ENCODE results near the gene NPBWR2. TPM values are rescaled to one million over a fixed set of nuclear protein-coding genes. Genes with fewer than 3 reads are reported as not detected.
"Not testable (repeated sequence)": the region's sequence is repeated elsewhere in the genome, so short reads cannot be mapped to it uniquely, and the experiment has no call there.

The NPBWR2 gene
- total RNA-seq, 4 donors from 2014 or later, result not detected

DNA sequence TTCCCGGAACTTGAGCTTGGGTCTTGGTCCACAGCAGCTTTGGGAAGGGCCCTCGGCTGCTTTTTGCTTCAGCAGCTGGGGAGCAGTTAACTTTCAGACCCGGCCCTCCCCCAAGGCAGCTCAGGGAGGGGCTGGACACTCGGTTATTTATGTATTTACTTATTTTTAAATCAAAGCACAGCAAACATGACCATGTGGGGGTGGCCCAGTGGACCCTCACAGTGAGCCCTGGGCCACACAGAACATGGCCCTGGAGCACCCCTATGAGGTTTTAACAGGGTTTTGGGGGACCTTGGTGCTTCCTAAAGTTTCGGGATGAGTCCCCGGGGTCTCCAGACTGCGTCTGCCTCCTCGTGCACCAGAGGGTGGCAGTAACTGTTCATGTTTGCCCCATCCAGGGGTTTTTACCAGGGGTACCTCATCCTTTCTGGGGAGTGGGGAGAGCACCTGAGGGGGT lies 26.6 kb upstream of the NPBWR2 start:
- intact Hi-C loops (cut with DNase I), result no loop called here

GRCh38 chr20:64131406-64131805 lies 24.0 kb upstream of the NPBWR2 start:
- TF ChIP-seq, protein P1, sequence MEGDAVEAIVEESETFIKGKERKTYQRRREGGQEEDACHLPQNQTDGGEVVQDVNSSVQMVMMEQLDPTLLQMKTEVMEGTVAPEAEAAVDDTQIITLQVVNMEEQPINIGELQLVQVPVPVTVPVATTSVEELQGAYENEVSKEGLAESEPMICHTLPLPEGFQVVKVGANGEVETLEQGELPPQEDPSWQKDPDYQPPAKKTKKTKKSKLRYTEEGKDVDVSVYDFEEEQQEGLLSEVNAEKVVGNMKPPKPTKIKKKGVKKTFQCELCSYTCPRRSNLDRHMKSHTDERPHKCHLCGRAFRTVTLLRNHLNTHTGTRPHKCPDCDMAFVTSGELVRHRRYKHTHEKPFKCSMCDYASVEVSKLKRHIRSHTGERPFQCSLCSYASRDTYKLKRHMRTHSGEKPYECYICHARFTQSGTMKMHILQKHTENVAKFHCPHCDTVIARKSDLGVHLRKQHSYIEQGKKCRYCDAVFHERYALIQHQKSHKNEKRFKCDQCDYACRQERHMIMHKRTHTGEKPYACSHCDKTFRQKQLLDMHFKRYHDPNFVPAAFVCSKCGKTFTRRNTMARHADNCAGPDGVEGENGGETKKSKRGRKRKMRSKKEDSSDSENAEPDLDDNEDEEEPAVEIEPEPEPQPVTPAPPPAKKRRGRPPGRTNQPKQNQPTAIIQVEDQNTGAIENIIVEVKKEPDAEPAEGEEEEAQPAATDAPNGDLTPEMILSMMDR (IDR thresholded peaks at IDR 0.05), result peak in 1 of 6 experiments; percentile 43
- TF ChIP-seq POLR2A (IDR thresholded peaks at IDR 0.05), result no peak
- no peaks in the 10 kb centered on the region for H3K9me3 ChIP-seq
- WGBS, 2 donors, result 72 to 81% methylated on average over 4 of the region's 4 CpGs

More for the DNA sequence above, 26.6 kb upstream of the NPBWR2 start:
- Histone ChIP-seq H3K4me3 (no peak overlapping the region), H3K27ac (no peak overlapping the region), H3K4me1 (no peaks in the 10 kb centered on the region), H3K36me3 (no peaks in the 10 kb centered on the region), H3K9me3 (no peaks in the 10 kb centered on the region), H3K27me3 (peaks cover 0 to 53% (median 0%) of the 10 kb centered on the region in 4 donors)
- TF ChIP-seq, protein P1 (IDR thresholded peaks at IDR 0.05), result no peak
- no peak for TF ChIP-seq POLR2A (IDR thresholded peaks at IDR 0.05)
- WGBS, 2 donors, result 29 to 38% methylated on average over 5 to 7 of the region's 8 CpGs
- no peak for DNase-seq

DNA sequence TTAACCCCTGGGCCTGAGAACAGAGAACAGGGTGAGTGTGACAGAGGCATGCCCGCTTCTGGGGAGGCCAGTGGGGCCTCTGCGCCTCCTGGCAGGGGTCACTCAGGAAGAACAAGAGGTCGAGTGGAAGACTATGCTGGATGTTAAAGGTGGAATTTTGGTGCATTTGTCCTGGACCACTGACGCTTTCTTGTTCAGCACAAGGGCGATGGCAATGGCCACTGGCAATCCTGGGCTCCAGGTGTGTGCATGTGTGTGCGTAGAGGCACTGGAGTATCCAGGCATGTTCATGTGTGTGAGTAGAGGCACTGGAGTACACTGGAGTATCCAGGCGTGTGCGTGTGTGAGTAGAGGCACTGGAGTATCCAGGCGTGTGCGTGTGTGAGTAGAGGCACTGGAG lies 23.5 kb upstream of the NPBWR2 start:
- Histone ChIP-seq H3K9me3 (no peaks in the 10 kb centered on the region), H3K27ac (no peak overlapping the region), H3K4me3 (no peak overlapping the region), H3K36me3 (no peaks in the 10 kb centered on the region), H3K4me1 (no peaks in the 10 kb centered on the region), H3K27me3 (peaks cover 0 to 51% (median 0%) of the 10 kb centered on the region in 4 donors)
- 71 to 77% methylated on average over 9 to 10 of the region's 10 CpGs for WGBS, 2 donors
- DNase-seq, result no peak
- intact Hi-C loops (cut with DNase I), result no loop called here
- TF ChIP-seq, protein P1 (IDR thresholded peaks at IDR 0.05), result no peak
- TF ChIP-seq POLR2A (IDR thresholded peaks at IDR 0.05), result no peak

More at GRCh38 chr20:64131406-64131805, 24.0 kb upstream of the NPBWR2 start:
- H3K27me3 ChIP-seq, result peaks cover 0 to 56% (median 0%) of the 10 kb centered on the region in 4 donors
- intact Hi-C loops (cut with DNase I), result no loop called here
- H3K36me3 ChIP-seq, result no peaks in the 10 kb centered on the region
- no peaks in the 10 kb centered on the region for H3K4me1 ChIP-seq
- no peak for DNase-seq
- H3K4me3 ChIP-seq, result no peak overlapping the region
- H3K27ac ChIP-seq, result no peak overlapping the region

DNA sequence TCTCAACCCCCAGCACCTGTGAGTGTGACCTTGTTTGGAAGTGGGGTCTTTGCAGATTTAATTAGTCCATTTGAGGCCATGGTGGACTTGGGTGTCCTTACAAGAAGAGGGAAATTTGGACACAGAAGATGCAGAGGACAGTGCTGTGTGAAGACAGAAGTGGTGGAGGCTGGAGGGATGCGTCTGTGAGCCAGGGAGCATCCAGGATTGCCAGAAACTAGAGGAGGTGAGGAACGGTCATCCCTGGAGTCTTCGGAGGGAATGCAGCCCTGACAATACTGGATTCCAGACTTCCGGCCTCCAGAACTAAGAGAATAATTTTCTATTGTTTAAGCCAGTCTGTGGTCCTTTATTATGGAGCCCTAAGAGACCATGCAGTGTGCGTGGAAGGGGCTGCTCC lies 22.9 kb upstream of the NPBWR2 start:
- no peak for DNase-seq
- TF ChIP-seq POLR2A (IDR thresholded peaks at IDR 0.05), result no peak
- TF ChIP-seq, protein P1 (IDR thresholded peaks at IDR 0.05), result no peak

GRCh38 chr20:64129146-64129782 lies 21.9 kb upstream of the NPBWR2 start:
- DNase-seq, result no peak
- Histone ChIP-seq H3K9me3 (no peaks in the 10 kb centered on the region), H3K36me3 (no peaks in the 10 kb centered on the region), H3K4me3 (no peak overlapping the region), H3K27ac (no peak overlapping the region), H3K27me3 (peaks cover 0 to 50% (median 0%) of the 10 kb centered on the region in 4 donors), H3K4me1 (no peaks in the 10 kb centered on the region)
- intact Hi-C loops (cut with DNase I), result no loop called here
- TF ChIP-seq POLR2A (IDR thresholded peaks at IDR 0.05), result no peak
- TF ChIP-seq, protein P1 (IDR thresholded peaks at IDR 0.05), result no peak
- WGBS, 2 donors, result 88 to 91% methylated on average over 7 of the region's 11 CpGs

More for the DNA sequence above, 22.9 kb upstream of the NPBWR2 start:
- peaks cover 0 to 45% (median 0%) of the 10 kb centered on the region in 4 donors for H3K27me3 ChIP-seq
- H3K9me3 ChIP-seq, result no peaks in the 10 kb centered on the region
- WGBS, 2 donors, result 55 to 56% methylated on average over 5 of the region's 5 CpGs
- H3K27ac ChIP-seq, result no peak overlapping the region
- no peaks in the 10 kb centered on the region for H3K36me3 ChIP-seq
- H3K4me1 ChIP-seq, result no peaks in the 10 kb centered on the region
- intact Hi-C loops (cut with DNase I), result no loop called here
- no peak overlapping the region for H3K4me3 ChIP-seq

DNA sequence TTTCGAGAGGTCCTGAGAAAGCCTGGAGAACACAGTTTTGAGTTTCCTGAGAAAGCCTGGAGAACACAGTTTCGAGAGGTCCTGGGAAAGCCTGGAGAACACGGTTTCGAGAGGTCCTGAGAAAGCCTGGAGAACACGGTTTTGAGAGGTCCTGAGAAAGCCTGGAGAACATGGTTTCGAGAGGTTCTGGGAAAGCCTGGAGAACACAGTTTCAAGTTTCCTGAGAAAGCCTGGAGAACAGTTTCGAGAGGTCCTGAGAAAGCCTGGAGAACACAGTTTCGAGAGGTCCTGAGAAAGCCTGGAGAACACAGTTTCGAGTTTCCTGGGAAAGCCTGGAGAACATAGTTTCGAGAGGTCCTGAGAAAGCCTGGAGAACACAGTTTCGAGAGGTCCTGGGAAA lies 16.2 kb upstream of the NPBWR2 start:
- intact Hi-C loops (cut with DNase I); DNase-seq: not testable (repeated sequence)
- WGBS, 2 donors, result 78 to 81% methylated on average over 11 of the region's 11 CpGs

DNA sequence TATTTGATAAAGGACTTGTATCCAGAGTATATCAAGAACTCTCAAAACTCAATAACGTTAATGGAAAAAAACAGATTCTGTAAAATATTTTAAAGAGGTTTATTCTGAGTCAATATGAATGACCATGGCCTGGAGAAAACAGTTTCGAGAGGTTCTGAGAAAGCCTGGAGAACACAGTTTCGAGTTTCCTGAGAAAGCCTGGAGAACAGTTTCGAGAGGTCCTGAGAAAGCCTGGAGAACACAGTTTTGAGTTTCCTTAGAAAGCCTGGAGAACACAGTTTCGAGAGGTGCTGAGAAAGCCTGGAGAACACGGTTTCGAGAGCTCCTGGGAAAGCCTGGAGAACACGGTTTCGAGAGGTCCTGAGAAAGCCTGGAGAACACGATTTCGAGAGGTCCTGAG lies 15.6 kb upstream of the NPBWR2 start:
- H3K27me3 ChIP-seq, result peaks cover 0 to 52% (median 0%) of the 10 kb centered on the region in 4 donors
- not testable (repeated sequence) for DNase-seq

More for the DNA sequence above, 16.2 kb upstream of the NPBWR2 start:
- H3K4me1 ChIP-seq, H3K27ac ChIP-seq, H3K4me3 ChIP-seq, H3K36me3 ChIP-seq, H3K9me3 ChIP-seq: not testable (repeated sequence)
- H3K27me3 ChIP-seq, result peaks cover 0 to 58% (median 0%) of the 10 kb centered on the region in 4 donors

More for the DNA sequence above, 15.6 kb upstream of the NPBWR2 start:
- intact Hi-C loops (cut with DNase I); H3K4me3 ChIP-seq; H3K9me3 ChIP-seq; H3K36me3 ChIP-seq; H3K27ac ChIP-seq; H3K4me1 ChIP-seq: not testable (repeated sequence)
- 76 to 78% methylated on average over 11 of the region's 11 CpGs for WGBS, 2 donors
